HG02610 (cell line): Measurements from ENCODE around the gene R3HDM1.
"Not testable (repeated sequence)": the region's sequence is repeated elsewhere in the genome, so short reads cannot be mapped to it uniquely, and the experiment has no call there.

Experiments used
- ATAC-seq: cut with Tn5 transposase; IDR thresholded peaks from one replicate; pipeline ENCODE4 v1.9.1; 2021; ENCODE audit warnings: mild to moderate bottlenecking, moderate library complexity; ENCODE audit not compliant: unreplicated experiment

The R3HDM1 gene

GRCh38 chr2:135637456-135638087, 106.3 kb downstream of the R3HDM1 start:
- peak; percentile 94 for ATAC-seq

- ATAC-seq: no peak
These were observed 107.5 kb downstream of the R3HDM1 start for GRCh38 chr2:135638825-135639224.

GRCh38 chr2:135641156-135642068, 110.1 kb downstream of the R3HDM1 start:
- ATAC-seq: no peak

- no peak for ATAC-seq
These were observed 116.7 kb downstream of the R3HDM1 start for GRCh38 chr2:135647836-135648579.

GRCh38 chr2:135650721-135651120, 119.4 kb downstream of the R3HDM1 start:
- no peak for ATAC-seq

GRCh38 chr2:135651717-135652116, 120.4 kb downstream of the R3HDM1 start:
- ATAC-seq: no peak

- not testable (repeated sequence) for ATAC-seq
These were observed 123.0 kb downstream of the R3HDM1 start for GRCh38 chr2:135654239-135654638.

GRCh38 chr2:135657806-135658582, 126.7 kb downstream of the R3HDM1 start:
- no peak for ATAC-seq

- ATAC-seq: no peak
These were observed 130.8 kb downstream of the R3HDM1 start for GRCh38 chr2:135662088-135662487.

GRCh38 chr2:135663148-135663700, 131.9 kb downstream of the R3HDM1 start:
- no peak for ATAC-seq

- peak; percentile 91 for ATAC-seq
These were observed 133.4 kb downstream of the R3HDM1 start for GRCh38 chr2:135664623-135665068.

- no peak for ATAC-seq
These were observed 135.8 kb downstream of the R3HDM1 start for GRCh38 chr2:135667045-135667444.

- ATAC-seq: no peak
These were observed 143.2 kb downstream of the R3HDM1 start for GRCh38 chr2:135674453-135674852.

GRCh38 chr2:135676031-135676430, 144.7 kb downstream of the R3HDM1 start:
- no peak for ATAC-seq

GRCh38 chr2:135679125-135679524, 147.8 kb downstream of the R3HDM1 start:
- no peak for ATAC-seq

GRCh38 chr2:135685361-135685760, 154.1 kb downstream of the R3HDM1 start:
- no peak for ATAC-seq

- ATAC-seq: peak; percentile 38
These were observed 157.7 kb downstream of the R3HDM1 start for GRCh38 chr2:135688978-135689377.

- no peak for ATAC-seq
These were observed 158.4 kb downstream of the R3HDM1 start for GRCh38 chr2:135689679-135690078.

GRCh38 chr2:135694711-135695110, 163.4 kb downstream of the R3HDM1 start:
- ATAC-seq: no peak

GRCh38 chr2:135698838-135699237, 167.6 kb downstream of the R3HDM1 start:
- ATAC-seq: no peak
